Liver (tissue), 3 donors: ENCODE measurements around the gene BLACAT1.

Experiments used
- EGR1 ChIP-seq, 2 donors: IDR thresholded peaks; 2 replicates each; pipeline ENCODE4 v1.6.1; 2016 to 2018; ENCODE audit warnings: antibody characterized with exemption in 2 of 2, low read depth in 2 of 2
- GABPA ChIP-seq, 2 donors: IDR thresholded peaks in 1 of 2; conservative IDR thresholded peaks in 1 of 2; 2 replicates each; pipeline ENCODE4 v1.6.1; 2016; ENCODE audit warnings: antibody characterized with exemption in 2 of 2, mild to moderate bottlenecking in 1 of 2, moderate library complexity in 1 of 2
- HNF4G ChIP-seq: IDR thresholded peaks from 2 replicates; pipeline ENCODE4 v1.6.1; 2016; ENCODE audit warnings: antibody characterized with exemption
- RAD21 ChIP-seq, 2 donors: IDR thresholded peaks; 2 replicates each; pipeline ENCODE4 v1.6.1; 2016; ENCODE audit warnings: antibody characterized with exemption in 2 of 2, mild to moderate bottlenecking in 2 of 2
- TF ChIP-seq, protein P1 (sequence below): fragments of 150-350 bp; IDR thresholded peaks from 2 replicates; pipeline ENCODE4 v1.5.1; 2017; ENCODE audit warnings: improper control_type of control experiment, low read depth, low read length; ENCODE audit not compliant: missing input control
- TF ChIP-seq, protein P2 (sequence below): IDR thresholded peaks from 2 replicates; pipeline ENCODE4 v1.6.1; 2016; ENCODE audit warnings: antibody characterized with exemption, mild to moderate bottlenecking
- TF ChIP-seq, protein P3 (sequence below): IDR thresholded peaks from 2 replicates; pipeline ENCODE4 v1.6.1; 2016; ENCODE audit warnings: antibody characterized with exemption
- TF ChIP-seq, protein P4 (sequence below): IDR thresholded peaks from 2 replicates; pipeline ENCODE4 v1.6.1; 2016; ENCODE audit warnings: antibody characterized with exemption
- donor health status: healthy.
- donor health status: healthy.

DNA sequence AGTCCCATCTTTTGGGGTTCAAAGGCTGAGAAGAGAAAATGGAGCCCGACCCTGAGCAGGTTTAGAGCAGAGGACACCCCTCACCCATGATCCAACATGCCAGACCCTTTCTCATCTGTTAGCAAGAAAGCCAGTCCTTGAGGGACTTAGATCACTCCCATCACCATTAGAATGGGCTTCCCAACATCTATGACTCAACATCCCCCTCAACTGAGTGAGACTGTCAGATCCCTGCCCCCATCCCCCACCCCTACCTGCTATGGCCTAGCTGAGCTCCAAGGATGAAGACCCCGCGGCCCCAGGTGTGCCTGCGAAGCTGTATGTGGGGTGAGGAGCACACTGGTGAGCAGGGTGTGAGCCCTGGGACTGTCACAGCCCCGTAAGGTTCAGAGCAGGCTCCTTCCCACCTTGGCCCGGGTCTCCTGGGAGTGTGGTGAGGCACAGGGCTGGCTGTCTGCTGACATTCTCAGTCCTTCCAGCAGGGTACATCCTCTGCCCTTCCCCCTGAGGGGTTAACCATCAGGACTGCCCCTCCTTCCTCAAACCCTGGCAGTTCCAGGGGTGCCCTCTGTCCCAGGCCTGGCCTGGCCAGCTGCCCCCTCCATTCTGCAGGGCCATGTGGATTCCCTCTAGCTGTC lies 21.4 kb upstream of the BLACAT1 start:
- TF ChIP-seq GABPA (IDR thresholded peaks at IDR 0.05 in 1 of 2, conservative IDR thresholded peaks at IDR 0.05 in 1 of 2), result no peak
- TF ChIP-seq, protein P1, sequence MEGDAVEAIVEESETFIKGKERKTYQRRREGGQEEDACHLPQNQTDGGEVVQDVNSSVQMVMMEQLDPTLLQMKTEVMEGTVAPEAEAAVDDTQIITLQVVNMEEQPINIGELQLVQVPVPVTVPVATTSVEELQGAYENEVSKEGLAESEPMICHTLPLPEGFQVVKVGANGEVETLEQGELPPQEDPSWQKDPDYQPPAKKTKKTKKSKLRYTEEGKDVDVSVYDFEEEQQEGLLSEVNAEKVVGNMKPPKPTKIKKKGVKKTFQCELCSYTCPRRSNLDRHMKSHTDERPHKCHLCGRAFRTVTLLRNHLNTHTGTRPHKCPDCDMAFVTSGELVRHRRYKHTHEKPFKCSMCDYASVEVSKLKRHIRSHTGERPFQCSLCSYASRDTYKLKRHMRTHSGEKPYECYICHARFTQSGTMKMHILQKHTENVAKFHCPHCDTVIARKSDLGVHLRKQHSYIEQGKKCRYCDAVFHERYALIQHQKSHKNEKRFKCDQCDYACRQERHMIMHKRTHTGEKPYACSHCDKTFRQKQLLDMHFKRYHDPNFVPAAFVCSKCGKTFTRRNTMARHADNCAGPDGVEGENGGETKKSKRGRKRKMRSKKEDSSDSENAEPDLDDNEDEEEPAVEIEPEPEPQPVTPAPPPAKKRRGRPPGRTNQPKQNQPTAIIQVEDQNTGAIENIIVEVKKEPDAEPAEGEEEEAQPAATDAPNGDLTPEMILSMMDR, result no peak
- TF ChIP-seq, protein P2, sequence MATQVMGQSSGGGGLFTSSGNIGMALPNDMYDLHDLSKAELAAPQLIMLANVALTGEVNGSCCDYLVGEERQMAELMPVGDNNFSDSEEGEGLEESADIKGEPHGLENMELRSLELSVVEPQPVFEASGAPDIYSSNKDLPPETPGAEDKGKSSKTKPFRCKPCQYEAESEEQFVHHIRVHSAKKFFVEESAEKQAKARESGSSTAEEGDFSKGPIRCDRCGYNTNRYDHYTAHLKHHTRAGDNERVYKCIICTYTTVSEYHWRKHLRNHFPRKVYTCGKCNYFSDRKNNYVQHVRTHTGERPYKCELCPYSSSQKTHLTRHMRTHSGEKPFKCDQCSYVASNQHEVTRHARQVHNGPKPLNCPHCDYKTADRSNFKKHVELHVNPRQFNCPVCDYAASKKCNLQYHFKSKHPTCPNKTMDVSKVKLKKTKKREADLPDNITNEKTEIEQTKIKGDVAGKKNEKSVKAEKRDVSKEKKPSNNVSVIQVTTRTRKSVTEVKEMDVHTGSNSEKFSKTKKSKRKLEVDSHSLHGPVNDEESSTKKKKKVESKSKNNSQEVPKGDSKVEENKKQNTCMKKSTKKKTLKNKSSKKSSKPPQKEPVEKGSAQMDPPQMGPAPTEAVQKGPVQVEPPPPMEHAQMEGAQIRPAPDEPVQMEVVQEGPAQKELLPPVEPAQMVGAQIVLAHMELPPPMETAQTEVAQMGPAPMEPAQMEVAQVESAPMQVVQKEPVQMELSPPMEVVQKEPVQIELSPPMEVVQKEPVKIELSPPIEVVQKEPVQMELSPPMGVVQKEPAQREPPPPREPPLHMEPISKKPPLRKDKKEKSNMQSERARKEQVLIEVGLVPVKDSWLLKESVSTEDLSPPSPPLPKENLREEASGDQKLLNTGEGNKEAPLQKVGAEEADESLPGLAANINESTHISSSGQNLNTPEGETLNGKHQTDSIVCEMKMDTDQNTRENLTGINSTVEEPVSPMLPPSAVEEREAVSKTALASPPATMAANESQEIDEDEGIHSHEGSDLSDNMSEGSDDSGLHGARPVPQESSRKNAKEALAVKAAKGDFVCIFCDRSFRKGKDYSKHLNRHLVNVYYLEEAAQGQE, result no peak
- TF ChIP-seq, protein P3, sequence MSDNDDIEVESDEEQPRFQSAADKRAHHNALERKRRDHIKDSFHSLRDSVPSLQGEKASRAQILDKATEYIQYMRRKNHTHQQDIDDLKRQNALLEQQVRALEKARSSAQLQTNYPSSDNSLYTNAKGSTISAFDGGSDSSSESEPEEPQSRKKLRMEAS, result no peak
- TF ChIP-seq RAD21 (IDR thresholded peaks at IDR 0.05), result no peak
- TF ChIP-seq, protein P4, sequence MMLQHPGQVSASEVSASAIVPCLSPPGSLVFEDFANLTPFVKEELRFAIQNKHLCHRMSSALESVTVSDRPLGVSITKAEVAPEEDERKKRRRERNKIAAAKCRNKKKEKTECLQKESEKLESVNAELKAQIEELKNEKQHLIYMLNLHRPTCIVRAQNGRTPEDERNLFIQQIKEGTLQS, result no peak
- no peak for TF ChIP-seq HNF4G
- no peak for TF ChIP-seq EGR1 (IDR thresholded peaks at IDR 0.05; ENCODE audit: low read depth in 2 of 2)
